HG03558 (cell line): Measurements from ENCODE around the gene IMPG2.

Experiments used
- ATAC-seq: cut with Tn5 transposase; IDR thresholded peaks from one replicate; pipeline ENCODE4 v1.9.1; 2021; ENCODE audit warnings: moderate number of reproducible peaks; ENCODE audit not compliant: unreplicated experiment; ENCODE audit errors: extremely low read depth

The IMPG2 gene

DNA sequence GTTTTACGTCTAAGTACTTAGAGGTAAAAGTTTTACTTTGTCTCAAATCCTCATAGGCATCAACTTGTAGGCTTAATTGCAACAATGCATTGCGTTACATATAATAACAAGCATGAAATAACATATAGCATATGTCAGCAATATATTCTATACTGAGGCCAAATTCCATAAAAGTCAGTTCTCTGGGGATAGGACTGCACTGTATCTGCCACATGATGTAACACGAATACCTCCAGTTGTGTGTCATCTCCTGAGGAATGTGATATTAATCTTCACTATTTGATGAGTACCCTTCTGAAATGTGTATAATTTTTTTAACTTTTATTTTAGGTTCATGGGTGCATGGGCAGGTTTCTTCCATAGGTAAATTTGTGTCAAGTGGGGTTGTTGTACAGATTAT lies 126.4 kb downstream of the IMPG2 start:
- no peak for ATAC-seq

DNA sequence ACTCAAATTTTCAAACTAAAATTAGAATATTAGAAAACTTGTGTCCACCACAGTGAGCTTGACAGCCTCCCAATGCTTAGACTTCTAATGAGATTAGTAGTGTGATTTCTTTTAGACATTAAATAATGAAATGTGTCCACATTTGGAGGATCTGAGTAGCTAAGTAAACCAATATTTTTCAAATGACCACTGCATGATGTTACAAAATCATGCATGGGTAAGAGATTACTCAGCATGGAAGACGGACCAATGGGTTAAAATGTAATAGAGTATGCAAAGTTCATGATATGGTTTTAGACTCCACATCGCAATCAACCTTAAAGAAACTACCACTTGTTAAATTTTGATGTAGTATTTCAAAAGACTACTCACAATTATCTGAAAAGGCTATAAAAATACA lies 130.6 kb downstream of the IMPG2 start:
- ATAC-seq, result no peak

DNA sequence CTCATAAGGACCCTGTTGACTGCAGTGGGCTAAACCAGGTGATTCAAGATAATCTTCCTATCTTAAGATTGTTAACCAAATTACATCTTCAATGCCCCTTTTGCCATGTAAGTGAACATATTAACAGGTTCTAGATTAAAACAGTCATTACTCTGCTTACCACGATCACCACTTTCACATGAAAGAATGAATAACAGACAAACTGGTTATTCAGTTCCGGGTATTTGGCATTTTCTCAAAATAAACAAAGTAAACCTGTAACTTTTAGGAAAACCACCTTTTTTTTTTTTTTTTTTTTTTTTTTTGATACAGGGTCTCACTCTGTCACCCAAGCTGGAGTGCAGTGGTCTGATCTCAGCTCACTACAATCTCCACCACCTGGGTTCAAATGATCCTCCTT lies 131.2 kb downstream of the IMPG2 start:
- no peak for ATAC-seq

DNA sequence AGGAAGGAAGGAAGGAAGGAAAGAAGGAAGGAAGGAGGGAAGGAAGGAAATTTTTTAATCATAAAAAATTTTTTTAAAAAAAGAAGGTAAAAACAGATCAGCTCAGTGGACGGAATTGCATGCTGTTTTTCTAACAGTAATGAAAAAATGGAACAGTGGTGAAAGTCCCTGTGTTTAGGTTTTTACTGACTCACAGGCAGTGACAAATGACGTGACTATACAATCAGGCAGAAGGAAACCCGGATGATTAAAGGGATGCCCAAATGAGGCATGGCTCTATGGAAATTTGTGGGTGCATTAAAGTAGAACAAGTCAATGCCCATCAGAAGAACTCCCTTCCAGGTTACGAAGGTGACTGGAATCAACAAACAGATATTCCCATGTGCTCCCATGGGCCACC lies 135.0 kb downstream of the IMPG2 start:
- ATAC-seq, result no peak

DNA sequence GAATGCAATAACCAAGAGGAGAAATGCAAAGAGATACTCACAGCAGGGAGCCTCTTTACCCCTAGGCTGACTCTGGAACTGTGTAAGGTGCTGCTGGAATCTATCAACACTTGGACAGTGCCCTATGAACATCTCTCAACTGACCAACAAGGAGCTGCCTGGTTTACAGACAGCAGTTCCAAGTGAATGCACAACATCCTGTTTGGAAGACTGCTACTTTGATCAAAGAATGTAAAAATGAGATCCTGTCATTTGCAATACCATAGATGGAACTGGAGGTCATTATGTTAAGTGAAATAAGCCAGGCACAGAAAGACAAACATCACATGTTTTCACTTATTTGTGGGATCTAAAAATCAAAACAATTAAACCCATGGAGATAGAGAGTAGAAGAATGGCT lies 136.3 kb downstream of the IMPG2 start:
- ATAC-seq, result no peak

DNA sequence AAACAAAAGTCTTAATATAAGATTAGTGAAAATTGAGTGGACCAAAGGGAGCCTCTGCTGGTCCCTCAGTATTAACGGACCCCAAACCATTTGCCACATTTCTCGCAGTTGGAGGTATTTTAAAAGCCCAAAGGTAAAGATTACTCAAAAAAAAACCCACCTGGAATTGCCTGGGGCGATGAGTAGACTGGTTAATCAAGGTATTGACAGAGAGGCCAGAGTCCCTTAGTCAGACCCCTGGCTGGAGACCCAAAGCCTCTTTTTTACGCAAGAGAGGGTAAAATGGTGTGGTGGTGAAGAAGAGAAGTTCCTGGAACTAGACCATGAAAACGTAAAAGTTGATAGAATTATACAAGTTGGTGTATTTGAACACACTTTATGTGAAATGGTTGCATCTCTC lies 137.2 kb downstream of the IMPG2 start:
- ATAC-seq, result no peak

DNA sequence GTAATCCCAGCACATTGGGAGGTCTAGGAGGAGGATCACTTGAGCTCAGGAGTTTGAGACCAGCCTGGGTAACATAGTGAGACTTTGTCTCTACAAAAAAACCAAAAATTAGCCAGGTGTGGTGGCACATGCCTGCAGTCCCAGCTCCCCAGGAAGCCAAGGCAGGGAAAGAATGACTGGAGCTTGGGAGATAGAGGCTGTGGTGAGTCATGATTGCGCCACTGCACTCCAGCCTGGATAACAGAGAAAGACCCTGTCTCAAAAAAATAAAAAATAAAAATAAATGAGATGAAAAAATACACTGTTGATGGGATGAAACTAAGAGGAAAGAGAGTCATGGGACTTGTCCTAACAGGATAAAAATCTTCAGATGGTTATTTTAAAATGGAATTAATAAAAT lies 137.6 kb downstream of the IMPG2 start:
- ATAC-seq, result no peak

DNA sequence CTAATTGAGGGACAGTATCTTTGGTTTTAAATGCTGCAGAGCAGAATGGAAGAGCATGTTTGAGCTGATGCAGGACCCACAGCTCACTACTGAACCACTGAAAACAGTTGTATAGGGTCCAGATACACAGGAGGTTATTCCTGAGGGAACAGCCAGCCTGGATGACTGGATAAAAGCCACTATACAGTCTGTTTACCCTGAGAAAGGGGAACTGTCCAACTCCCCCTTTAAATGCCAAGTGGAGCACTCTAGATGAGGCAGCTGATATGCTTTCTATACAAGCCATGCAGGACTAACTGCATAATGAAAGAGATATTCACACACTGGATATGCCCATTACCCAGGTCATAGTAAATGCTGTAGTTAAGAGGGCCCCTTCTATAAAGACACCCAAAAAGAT lies 138.6 kb downstream of the IMPG2 start:
- no peak for ATAC-seq

DNA sequence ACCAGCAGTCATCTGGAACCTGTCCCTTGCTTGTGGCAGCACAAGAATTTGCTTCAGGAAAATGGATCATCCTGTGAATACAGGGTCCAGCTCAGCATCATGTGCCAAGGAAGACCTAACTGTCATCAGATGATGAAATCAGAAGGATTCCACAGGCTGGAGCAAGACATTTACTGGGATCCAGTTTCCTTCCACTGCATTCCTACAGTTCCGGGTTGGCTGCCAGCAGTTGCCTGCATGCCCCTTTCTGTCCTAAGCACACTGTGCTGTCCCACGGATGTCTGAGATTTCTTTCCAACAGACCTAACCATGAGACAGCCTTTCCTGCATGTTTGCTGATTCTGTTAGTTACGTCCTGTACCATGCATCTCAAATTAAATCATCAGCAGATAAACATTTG lies 140.7 kb downstream of the IMPG2 start:
- no peak for ATAC-seq

DNA sequence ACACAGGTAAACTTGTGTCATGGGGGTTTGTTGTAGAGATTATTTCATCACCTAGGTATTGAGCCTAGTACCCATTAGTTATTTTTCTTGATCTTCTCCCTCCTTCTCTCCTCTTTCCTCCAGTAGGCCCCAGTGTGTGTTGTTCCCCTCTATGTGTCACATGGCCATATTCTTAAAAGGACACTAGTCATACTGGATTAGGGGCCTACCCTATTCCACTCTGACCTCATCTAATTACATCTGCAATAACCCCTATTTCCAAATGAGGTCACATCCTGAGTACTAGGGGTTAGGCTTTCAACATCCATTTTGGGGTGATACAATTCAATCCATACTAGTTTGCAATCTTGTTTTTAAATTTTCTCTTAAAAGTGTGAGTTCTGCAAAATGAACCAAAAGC lies 142.8 kb downstream of the IMPG2 start:
- no peak for ATAC-seq
